ENCODE data around the gene GALNT2.

The GALNT2 gene

DNA sequence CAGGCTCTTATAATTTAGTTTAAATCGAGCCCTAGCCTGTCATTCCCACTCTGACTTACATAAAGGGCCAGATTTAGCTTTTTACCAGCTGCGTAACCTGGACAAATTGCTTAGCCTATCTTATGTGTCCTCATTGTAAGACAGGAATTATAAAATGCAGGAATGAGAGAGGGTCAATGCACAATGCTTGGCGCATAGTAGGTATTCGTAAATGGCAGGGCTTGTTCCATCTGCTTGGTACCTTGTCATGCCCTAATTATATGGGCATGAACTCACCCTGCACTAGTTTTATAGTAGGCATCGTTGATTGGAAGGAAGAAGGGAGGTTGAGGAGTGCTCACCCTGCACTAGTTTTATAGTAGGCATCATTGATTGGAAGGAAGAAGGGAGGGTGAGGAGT, 108.8 kb downstream of the GALNT2 start:
- Histone ChIP-seq H3K9me3 (replicated peaks in 1 of 2; ENCODE audit: control insufficient read depth in 2 of 2, insufficient read depth in 1 of 2, low read depth in 1 of 2, low read length in 2 of 2) (no peaks in the 10 kb centered on the region), H3K18ac (ENCODE audit: low read length) (no peak overlapping the region), H2BK5ac (ENCODE audit: low read length) (no peak overlapping the region), H2AK5ac (ENCODE audit: low read depth, low read length) (no peak overlapping the region), H3K23ac (ENCODE audit: low read depth, low read length, poor library complexity) (no peak overlapping the region), H3K36me3 (replicated peaks in 1 of 2; ENCODE audit: control insufficient read depth in 2 of 2, insufficient read depth in 2 of 2, low read length in 2 of 2) (peaks cover 2 to 14% of the 10 kb centered on the region in 2 donors), H3K79me1 (ENCODE audit: low read depth, low read length) (no peaks in the 10 kb centered on the region), H2BK12ac (ENCODE audit: low read length) (no peak overlapping the region), H3K27ac (replicated peaks; ENCODE audit: low read length) (no peak overlapping the region), H3K27me3 (ENCODE audit: control insufficient read depth in 3 of 3, insufficient read depth in 3 of 3, low read depth in 1 of 3, low read length in 3 of 3) (no peaks in the 10 kb centered on the region), H2BK120ac (ENCODE audit: low read depth, low read length) (no peak overlapping the region), H3K9ac (ENCODE audit: low read depth, low read length, poor library complexity) (no peak overlapping the region), H3K4ac (ENCODE audit: low read length) (no peak overlapping the region), H4K91ac (ENCODE audit: low read depth, low read length, poor library complexity) (no peak overlapping the region), H2AFZ (ENCODE audit: low read length) (no peak overlapping the region), H3K4me3 (ENCODE audit: low read length in 2 of 2) (no peak overlapping the region), H3K14ac (ENCODE audit: low read length) (no peak overlapping the region), H3K4me2 (ENCODE audit: insufficient read depth, low read length, poor library complexity, severe bottlenecking) (no peak overlapping the region), H4K8ac (ENCODE audit: low read depth, low read length) (no peak overlapping the region), H2BK15ac (ENCODE audit: low read length) (no peak overlapping the region), H3K4me1 (ENCODE audit: control insufficient read depth in 2 of 2, insufficient read depth in 1 of 2, low read depth in 1 of 2, low read length in 2 of 2) (peaks cover 0 to 10% of the 10 kb centered on the region in 2 donors)
- no peak for DNase-seq (ENCODE audit: low spot score)
- WGBS, 2 donors (ENCODE audit: extremely low coverage in 2 of 2, insufficient read length in 2 of 2, insufficient replicate concordance in 1 of 2), result no CpG with 5 or more reads among the region's 5 CpGs

DNA sequence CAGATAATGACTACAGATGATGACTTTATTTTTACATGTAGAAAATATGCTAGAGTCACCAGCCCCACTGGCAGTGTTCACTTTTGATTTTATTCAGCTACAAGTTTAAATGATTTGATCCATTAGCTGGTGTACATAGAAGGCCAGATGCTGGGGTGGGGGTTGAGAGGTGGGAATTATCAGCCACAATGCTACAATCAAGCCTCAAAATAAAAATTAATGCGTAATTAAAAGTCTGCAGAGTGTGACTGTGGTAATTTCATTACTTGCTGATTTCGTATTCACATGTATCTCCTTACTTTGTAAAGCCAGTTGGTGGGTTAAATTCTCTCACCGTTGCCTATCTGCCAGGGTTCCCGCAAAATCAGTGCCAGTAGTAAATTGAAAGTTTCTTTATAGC, 109.3 kb downstream of the GALNT2 start:
- Histone ChIP-seq H3K4me1 (ENCODE audit: control insufficient read depth in 2 of 2, insufficient read depth in 1 of 2, low read depth in 1 of 2, low read length in 2 of 2) (peaks cover 0 to 10% of the 10 kb centered on the region in 2 donors), H2AFZ (ENCODE audit: low read length) (no peak overlapping the region), H4K91ac (ENCODE audit: low read depth, low read length, poor library complexity) (no peak overlapping the region), H3K18ac (ENCODE audit: low read length) (no peak overlapping the region), H3K23ac (ENCODE audit: low read depth, low read length, poor library complexity) (no peak overlapping the region), H2BK120ac (ENCODE audit: low read depth, low read length) (no peak overlapping the region), H3K4me2 (ENCODE audit: insufficient read depth, low read length, poor library complexity, severe bottlenecking) (no peak overlapping the region), H2BK5ac (ENCODE audit: low read length) (no peak overlapping the region), H2AK5ac (ENCODE audit: low read depth, low read length) (no peak overlapping the region), H4K8ac (ENCODE audit: low read depth, low read length) (no peak overlapping the region), H2BK12ac (ENCODE audit: low read length) (no peak overlapping the region), H3K9ac (ENCODE audit: low read depth, low read length, poor library complexity) (no peak overlapping the region), H3K9me3 (replicated peaks in 1 of 2; ENCODE audit: control insufficient read depth in 2 of 2, insufficient read depth in 1 of 2, low read depth in 1 of 2, low read length in 2 of 2) (no peaks in the 10 kb centered on the region), H2BK15ac (ENCODE audit: low read length) (no peak overlapping the region), H3K27ac (replicated peaks; ENCODE audit: low read length) (no peak overlapping the region), H3K36me3 (replicated peaks in 1 of 2; ENCODE audit: control insufficient read depth in 2 of 2, insufficient read depth in 2 of 2, low read length in 2 of 2) (peaks cover 2 to 14% of the 10 kb centered on the region in 2 donors), H3K4ac (ENCODE audit: low read length) (no peak overlapping the region), H3K27me3 (ENCODE audit: control insufficient read depth in 3 of 3, insufficient read depth in 3 of 3, low read depth in 1 of 3, low read length in 3 of 3) (no peaks in the 10 kb centered on the region), H3K14ac (ENCODE audit: low read length) (no peak overlapping the region), H3K4me3 (ENCODE audit: low read length in 2 of 2) (no peak overlapping the region), H3K79me1 (ENCODE audit: low read depth, low read length) (no peaks in the 10 kb centered on the region)
- no peak for DNase-seq (ENCODE audit: low spot score)
- WGBS, 2 donors (ENCODE audit: extremely low coverage in 2 of 2, insufficient read length in 2 of 2, insufficient replicate concordance in 1 of 2), result no CpG with 5 or more reads among the region's 4 CpGs

DNA sequence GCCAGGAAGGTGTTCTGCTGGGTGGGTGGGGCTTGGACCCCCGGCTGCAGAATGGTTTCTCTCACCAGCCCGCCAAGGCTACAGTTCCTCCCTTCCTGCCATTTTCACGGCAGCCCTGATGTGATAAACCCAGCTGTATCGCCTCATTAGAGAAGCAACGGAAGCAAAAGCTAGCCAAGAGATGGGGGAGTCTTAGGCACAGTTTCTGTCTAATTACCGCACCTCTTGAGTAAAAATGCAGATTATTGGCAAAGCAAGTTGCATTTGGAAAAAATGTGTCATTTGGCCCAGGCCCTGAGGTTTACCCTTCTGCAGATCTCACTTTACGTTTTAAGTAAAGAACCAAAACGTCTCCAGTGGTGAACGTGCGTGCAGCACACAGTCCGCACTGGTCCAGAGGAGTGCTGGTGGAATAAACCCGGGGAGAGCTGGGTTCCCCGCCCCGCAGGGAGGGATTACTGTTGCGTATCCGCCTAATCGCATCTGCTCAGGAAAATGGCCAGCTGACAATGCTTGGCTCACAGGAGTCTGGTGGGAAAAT, 109.9 kb downstream of the GALNT2 start:
- no peak overlapping the region for H2BK15ac ChIP-seq (ENCODE audit: low read length)
- H3K4me3 ChIP-seq (ENCODE audit: low read length in 2 of 2), result no peak overlapping the region
- H4K8ac ChIP-seq (ENCODE audit: low read depth, low read length), result no peak overlapping the region

DNA sequence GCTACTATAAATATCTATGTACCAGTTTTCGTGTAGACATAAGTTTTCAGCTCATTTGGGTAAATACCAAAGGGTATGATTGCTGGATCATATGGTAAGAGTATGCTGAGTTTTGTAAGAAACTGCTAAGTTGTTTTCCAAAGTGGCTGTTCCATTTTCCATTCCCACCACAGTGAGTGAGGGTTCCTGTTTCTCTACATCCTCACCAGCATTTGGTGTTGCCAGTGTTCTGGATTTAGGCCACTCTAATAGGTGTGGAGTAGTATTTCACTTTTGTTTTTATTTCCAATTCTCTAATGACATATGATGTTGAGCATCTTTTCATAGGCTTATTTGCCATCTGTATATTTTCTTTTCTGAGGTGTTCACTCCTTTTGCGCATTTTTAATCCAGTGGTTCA, 112.2 kb downstream of the GALNT2 start:
- no peak overlapping the region for H3K4me3 ChIP-seq (ENCODE audit: low read length in 2 of 2)
- H3K27me3 ChIP-seq (ENCODE audit: control insufficient read depth in 3 of 3, insufficient read depth in 3 of 3, low read depth in 1 of 3, low read length in 3 of 3), result no peaks in the 10 kb centered on the region
- H2BK12ac ChIP-seq (ENCODE audit: low read length), result no peak overlapping the region
- no peak overlapping the region for H2AK5ac ChIP-seq (ENCODE audit: low read depth, low read length)
- peaks cover 0 to 10% of the 10 kb centered on the region in 2 donors for H3K4me1 ChIP-seq (ENCODE audit: control insufficient read depth in 2 of 2, insufficient read depth in 1 of 2, low read depth in 1 of 2, low read length in 2 of 2)
- no peak overlapping the region for H2BK120ac ChIP-seq (ENCODE audit: low read depth, low read length)
- no peaks in the 10 kb centered on the region for H3K9me3 ChIP-seq (replicated peaks in 1 of 2; ENCODE audit: control insufficient read depth in 2 of 2, insufficient read depth in 1 of 2, low read depth in 1 of 2, low read length in 2 of 2)
- DNase-seq (ENCODE audit: low spot score), result no peak
- no peak overlapping the region for H3K18ac ChIP-seq (ENCODE audit: low read length)
- no peak overlapping the region for H3K14ac ChIP-seq (ENCODE audit: low read length)
- H3K4ac ChIP-seq (ENCODE audit: low read length), result no peak overlapping the region
- no peak overlapping the region for H3K9ac ChIP-seq (ENCODE audit: low read depth, low read length, poor library complexity)
- H3K36me3 ChIP-seq (replicated peaks in 1 of 2; ENCODE audit: control insufficient read depth in 2 of 2, insufficient read depth in 2 of 2, low read length in 2 of 2), result peaks cover 2 to 17% of the 10 kb centered on the region in 2 donors
- H4K8ac ChIP-seq (ENCODE audit: low read depth, low read length), result no peak overlapping the region
- no peak overlapping the region for H3K27ac ChIP-seq (replicated peaks; ENCODE audit: low read length)
- no peak overlapping the region for H3K4me2 ChIP-seq (ENCODE audit: insufficient read depth, low read length, poor library complexity, severe bottlenecking)
- H2AFZ ChIP-seq (ENCODE audit: low read length), result no peak overlapping the region
- H3K79me1 ChIP-seq (ENCODE audit: low read depth, low read length), result no peaks in the 10 kb centered on the region
- no peak overlapping the region for H3K23ac ChIP-seq (ENCODE audit: low read depth, low read length, poor library complexity)
- H4K91ac ChIP-seq (ENCODE audit: low read depth, low read length, poor library complexity), result no peak overlapping the region
- no CpG with 5 or more reads among the region's 2 CpGs for WGBS, 2 donors (ENCODE audit: extremely low coverage in 2 of 2, insufficient read length in 2 of 2, insufficient replicate concordance in 1 of 2)
- H2BK15ac ChIP-seq (ENCODE audit: low read length), result no peak overlapping the region
- no peak overlapping the region for H2BK5ac ChIP-seq (ENCODE audit: low read length)

More for the DNA sequence above, 109.9 kb downstream of the GALNT2 start:
- Histone ChIP-seq H2AFZ (ENCODE audit: low read length) (no peak overlapping the region), H3K27ac (replicated peaks; ENCODE audit: low read length) (no peak overlapping the region), H3K36me3 (replicated peaks in 1 of 2; ENCODE audit: control insufficient read depth in 2 of 2, insufficient read depth in 2 of 2, low read length in 2 of 2) (peaks cover 2 to 14% of the 10 kb centered on the region in 2 donors), H3K79me1 (ENCODE audit: low read depth, low read length) (no peaks in the 10 kb centered on the region), H3K4me2 (ENCODE audit: insufficient read depth, low read length, poor library complexity, severe bottlenecking) (no peak overlapping the region), H3K9ac (ENCODE audit: low read depth, low read length, poor library complexity) (no peak overlapping the region), H3K4ac (ENCODE audit: low read length) (no peak overlapping the region), H3K27me3 (ENCODE audit: control insufficient read depth in 3 of 3, insufficient read depth in 3 of 3, low read depth in 1 of 3, low read length in 3 of 3) (no peaks in the 10 kb centered on the region), H2BK120ac (ENCODE audit: low read depth, low read length) (no peak overlapping the region), H3K4me1 (ENCODE audit: control insufficient read depth in 2 of 2, insufficient read depth in 1 of 2, low read depth in 1 of 2, low read length in 2 of 2) (peaks cover 0 to 10% of the 10 kb centered on the region in 2 donors), H2BK5ac (ENCODE audit: low read length) (no peak overlapping the region), H3K9me3 (replicated peaks in 1 of 2; ENCODE audit: control insufficient read depth in 2 of 2, insufficient read depth in 1 of 2, low read depth in 1 of 2, low read length in 2 of 2) (no peaks in the 10 kb centered on the region), H3K18ac (ENCODE audit: low read length) (peak overlapping the region; percentile 35), H2BK12ac (ENCODE audit: low read length) (no peak overlapping the region), H3K23ac (ENCODE audit: low read depth, low read length, poor library complexity) (no peak overlapping the region), H2AK5ac (ENCODE audit: low read depth, low read length) (no peak overlapping the region), H4K91ac (ENCODE audit: low read depth, low read length, poor library complexity) (no peak overlapping the region), H3K14ac (ENCODE audit: low read length) (no peak overlapping the region)
- no CpG with 5 or more reads among the region's 17 CpGs for WGBS, 2 donors (ENCODE audit: extremely low coverage in 2 of 2, insufficient read length in 2 of 2, insufficient replicate concordance in 1 of 2)
- DNase-seq (ENCODE audit: low spot score), result no peak

Measured in neuronal stem cell (in vitro differentiated cells).